Measurements from ENCODE around the gene GGT6. TPM values are rescaled to one million over a fixed set of nuclear protein-coding genes. Genes with fewer than 3 reads are reported as not detected.

The GGT6 gene
- total and polyA plus RNA-seq, 2 of the 13 experiments (the other 11 are each of a cell fraction or from before 2014, with no cell fraction given) = 0.16 to 0.80 TPM

- TF ChIP-seq KLF11 (CRISPR knock-in tag; IDR thresholded peaks at IDR 0.05) = no peak
Observed at GRCh38 chr17:4592240-4593005, 32.0 kb upstream of the GGT6 start (continued).

GRCh38 chr17:4591529-4591928 is 31.2 kb upstream of the GGT6 start:
- in situ Hi-C loops (cut with HindIII; ENCODE audit: extremely low pct_ligation_motif_present, low pct_unique_long_range_greater_than_20kb) (no loop called here), intact Hi-C loops (cut with micrococcal nuclease; ENCODE audit: unreplicated experiment) (no loop called here)
- H4K20me1 ChIP-seq (ENCODE audit: insufficient read depth, low read length) = no peaks in the 10 kb centered on the region
- H3K79me2 ChIP-seq (ENCODE audit: insufficient read depth, low read length) = no peaks in the 10 kb centered on the region
- H3K4me2 ChIP-seq (ENCODE audit: low read depth, low read length) = no peak overlapping the region
- H3K27ac ChIP-seq (ENCODE audit: extremely low read length, insufficient read depth, low read length) = no peak overlapping the region
- H3K36me3 ChIP-seq (replicated peaks in 1 of 2; ENCODE audit: control insufficient read depth in 1 of 2, insufficient read depth in 2 of 2, low read length in 2 of 2) = no peaks in the 10 kb centered on the region
- WGBS (ENCODE audit: low lambda C conversion rate) = 60% methylated on average over 4 of the region's 12 CpGs
- ChIA-PET CTCF (ENCODE audit: low intra/inter-chr PET ratio, low total read pairs) (no interaction called here), POLR2A (no interaction called here)
- DNase-seq (ENCODE audit: low spot score) (no peak), ATAC-seq (no peak), FAIRE-seq (no peak)
- H3K9me3 ChIP-seq (ENCODE audit: low read length) = no peaks in the 10 kb centered on the region
- H3K4me1 ChIP-seq (ENCODE audit: insufficient read depth, low read length) = peaks cover 11% of the 10 kb centered on the region
- no peak overlapping the region for H3K9ac ChIP-seq (ENCODE audit: insufficient read depth, low read depth, low read length)
- peaks cover 2 to 4% of the 10 kb centered on the region in 2 experiments; a peak in 1 of 5 replicates for H3K27me3 ChIP-seq (ENCODE audit: control insufficient read depth in 1 of 2, insufficient read depth in 2 of 2, low read length in 2 of 2)
- BruUV-seq (replicated peaks) = no TSS peak
- H2AFZ ChIP-seq (ENCODE audit: low read length) = no peak overlapping the region
- H3K4me3 ChIP-seq (replicated peaks in 1 of 3; ENCODE audit: insufficient read depth in 1 of 3, low read depth in 2 of 3, low read length in 3 of 3) = no peak overlapping the region
- no peak for TF ChIP-seq ZFP36 (IDR thresholded peaks at IDR 0.05; ENCODE audit: borderline replicate concordance, low read depth, low read length, partially characterized antibody)
- TF ChIP-seq ZNF350 (CRISPR knock-in tag; IDR thresholded peaks at IDR 0.05; ENCODE audit: borderline replicate concordance, low read depth) = no peak
- TF ChIP-seq ZNF274 (CRISPR knock-in tag; IDR thresholded peaks at IDR 0.05) = no peak
- no peak for TF ChIP-seq ZHX2 (IDR thresholded peaks at IDR 0.05; ENCODE audit: low read depth)
- no peak for TF ChIP-seq ZHX2 (CRISPR knock-in tag; IDR thresholded peaks at IDR 0.05; ENCODE audit: borderline replicate concordance)
- no peak for TF ChIP-seq ARID3A (IDR thresholded peaks at IDR 0.05; ENCODE audit: low read depth, low read length)
- TF ChIP-seq ZFP37 (CRISPR knock-in tag; IDR thresholded peaks at IDR 0.05; ENCODE audit: borderline replicate concordance) = no peak
- no peak for TF ChIP-seq ZFP90 (CRISPR knock-in tag; IDR thresholded peaks at IDR 0.05; ENCODE audit: borderline replicate concordance)
- TF ChIP-seq GPBP1L1 (CRISPR knock-in tag; IDR thresholded peaks at IDR 0.05) = no peak
- TF ChIP-seq MIER2 (CRISPR knock-in tag; IDR thresholded peaks at IDR 0.05) = no peak
- no peak for TF ChIP-seq MEIS1 (CRISPR knock-in tag; IDR thresholded peaks at IDR 0.05; ENCODE audit: borderline replicate concordance)
- no peak for TF ChIP-seq DR1 (CRISPR knock-in tag; IDR thresholded peaks at IDR 0.05)
- no peak for TF ChIP-seq ZSCAN20 (CRISPR knock-in tag; IDR thresholded peaks at IDR 0.05; ENCODE audit: borderline replicate concordance)
